Measurements from ENCODE around the gene SPTBN5. TPM values are rescaled to one million over a fixed set of nuclear protein-coding genes. Genes with fewer than 3 reads are reported as not detected.

SPTBN5 gene
- total RNA-seq, 2 experiments from 2014 or later = 0.03 to 0.17 TPM

- H3K4me2 ChIP-seq (ENCODE audit: low read length) = no peak overlapping the region
- no peak overlapping the region for H3K4me3 ChIP-seq (ENCODE audit: low read depth, low read length, poor library complexity, severe bottlenecking)
- no peaks in the 10 kb centered on the region for H3K36me3 ChIP-seq (ENCODE audit: insufficient read depth, low read length)
- H3K4me1 ChIP-seq (ENCODE audit: insufficient read depth, low read length, poor library complexity, severe bottlenecking) = peaks cover 58% of the 10 kb centered on the region
- no peak for DNase-seq (ENCODE audit: low spot score)
- POLR2A ChIA-PET = no interaction called here
- no peaks in the 10 kb centered on the region for H4K20me1 ChIP-seq (ENCODE audit: insufficient read depth, low read length)
- BruUV-seq (replicated peaks) = no TSS peak
- CTCF ChIA-PET (ENCODE audit: unreplicated experiment) = no interaction called here
- intact Hi-C loops (cut with micrococcal nuclease; ENCODE audit: unreplicated experiment) = no loop called here
- H3K27ac ChIP-seq (ENCODE audit: low read depth, low read length, poor library complexity, severe bottlenecking) = no peak overlapping the region
- TF ChIP-seq EZH2phosphoT487 (IDR thresholded peaks at IDR 0.05; ENCODE audit: borderline replicate concordance, low read depth, low read length) = no peak
- TF ChIP-seq CTCF (conservative IDR thresholded peaks at IDR 0.05; ENCODE audit: low read length) = no peak
- no peak overlapping the region for H2AFZ ChIP-seq (ENCODE audit: low read length)
- no peaks in the 10 kb centered on the region for H3K9me2 ChIP-seq (ENCODE audit: insufficient read depth, low read length)
- no peaks in the 10 kb centered on the region for H3K9me3 ChIP-seq (ENCODE audit: low read length)
- no peaks in the 10 kb centered on the region for H3K79me2 ChIP-seq (ENCODE audit: insufficient read depth, low read depth, low read length)
Observed at GRCh38 chr15:41930867-41931222, 37.0 kb upstream of the SPTBN5 start.

- H4K20me1 ChIP-seq (ENCODE audit: insufficient read depth, low read length) = no peaks in the 10 kb centered on the region
- no peak overlapping the region for H3K4me3 ChIP-seq (ENCODE audit: low read depth, low read length, poor library complexity, severe bottlenecking)
- H3K4me1 ChIP-seq (ENCODE audit: insufficient read depth, low read length, poor library complexity, severe bottlenecking) = peaks cover 57% of the 10 kb centered on the region
- no peaks in the 10 kb centered on the region for H3K9me2 ChIP-seq (ENCODE audit: insufficient read depth, low read length)
- H2AFZ ChIP-seq (ENCODE audit: low read length) = no peak overlapping the region
- H3K4me2 ChIP-seq (ENCODE audit: low read length) = no peak overlapping the region
- H3K27ac ChIP-seq (ENCODE audit: low read depth, low read length, poor library complexity, severe bottlenecking) = no peak overlapping the region
- no peaks in the 10 kb centered on the region for H3K9me3 ChIP-seq (ENCODE audit: low read length)
- TF ChIP-seq EZH2phosphoT487 (IDR thresholded peaks at IDR 0.05; ENCODE audit: borderline replicate concordance, low read depth, low read length) (no peak), CTCF (conservative IDR thresholded peaks at IDR 0.05; ENCODE audit: low read length) (no peak)
- peaks cover under 1% of the 10 kb centered on the region; the same call in 1 of the 2 replicates for H3K36me3 ChIP-seq (ENCODE audit: insufficient read depth, low read length)
- H3K79me2 ChIP-seq (ENCODE audit: insufficient read depth, low read depth, low read length) = no peaks in the 10 kb centered on the region
- DNase-seq (ENCODE audit: low spot score) = no peak
- CTCF ChIA-PET (ENCODE audit: unreplicated experiment) = no interaction called here
- no TSS peak for BruUV-seq (replicated peaks)
- POLR2A ChIA-PET = no interaction called here
- intact Hi-C loops (cut with micrococcal nuclease; ENCODE audit: unreplicated experiment) = no loop called here
Observed at GRCh38 chr15:41930221-41930866, 36.5 kb upstream of the SPTBN5 start.
